Activated T-helper 2 cell treated with anti-CD3 and anti-CD28 coated beads, Interferon-gamma antibody, Interleukin-2, Interleukin-4, amounts not matched to agents 10 μg/mL and 5 μg/mL and 100 μg/mL, durations not matched to agents 14 hours and 24 hours and 36 hours (primary cell): ENCODE results near the gene ZNF670. TPM values are rescaled to one million over a fixed set of nuclear protein-coding genes. Genes with fewer than 3 reads are reported as not detected.
A peak's percentile ranks its signal among the peaks of the same experiment; 100 is the strongest.
"Not testable (repeated sequence)": the region's sequence is repeated elsewhere in the genome, so short reads cannot be mapped to it uniquely, and the experiment has no call there.

Experiments
- DNase-seq: peaks from one replicate; pipeline ENCODE4 v3.0.0; 2021; ENCODE audit warnings: low spot score
- H3K27ac Mint-ChIP-seq: one replicate; pipeline ENCODE4 v1.8.0; 2021; ENCODE audit warnings: mixed read lengths
- H3K27me3 Mint-ChIP-seq: one replicate; pipeline ENCODE4 v1.8.0; 2021; ENCODE audit warnings: low read depth, mixed read lengths
- H3K36me3 Mint-ChIP-seq: one replicate; pipeline ENCODE4 v1.8.0; 2021; ENCODE audit warnings: low read depth, mixed read lengths
- H3K4me1 Mint-ChIP-seq: one replicate; pipeline ENCODE4 v1.8.0; 2021; ENCODE audit warnings: low read depth, mixed read lengths
- H3K4me3 Mint-ChIP-seq: one replicate; pipeline ENCODE4 v1.8.0; 2021; ENCODE audit warnings: low read depth, mild to moderate bottlenecking, moderate library complexity, mixed read lengths
- H3K9me3 Mint-ChIP-seq: one replicate; pipeline ENCODE4 v1.8.0; 2021; ENCODE audit warnings: mixed read lengths
- intact Hi-C: fragments of 100-400 bp; cut with micrococcal nuclease; formaldehyde crosslinking; loops from one replicate; pipeline ENCODE4 v1.15.1; 2023
- total RNA-seq: library from RNA; stranded (reverse); gene quantifications from 2 replicates; pipeline ENCODE4 v1.2.3, GENCODE V29; 2022

Gene ZNF670
- 2.3 and 3.0 TPM in 2 replicates for total RNA-seq

DNA sequence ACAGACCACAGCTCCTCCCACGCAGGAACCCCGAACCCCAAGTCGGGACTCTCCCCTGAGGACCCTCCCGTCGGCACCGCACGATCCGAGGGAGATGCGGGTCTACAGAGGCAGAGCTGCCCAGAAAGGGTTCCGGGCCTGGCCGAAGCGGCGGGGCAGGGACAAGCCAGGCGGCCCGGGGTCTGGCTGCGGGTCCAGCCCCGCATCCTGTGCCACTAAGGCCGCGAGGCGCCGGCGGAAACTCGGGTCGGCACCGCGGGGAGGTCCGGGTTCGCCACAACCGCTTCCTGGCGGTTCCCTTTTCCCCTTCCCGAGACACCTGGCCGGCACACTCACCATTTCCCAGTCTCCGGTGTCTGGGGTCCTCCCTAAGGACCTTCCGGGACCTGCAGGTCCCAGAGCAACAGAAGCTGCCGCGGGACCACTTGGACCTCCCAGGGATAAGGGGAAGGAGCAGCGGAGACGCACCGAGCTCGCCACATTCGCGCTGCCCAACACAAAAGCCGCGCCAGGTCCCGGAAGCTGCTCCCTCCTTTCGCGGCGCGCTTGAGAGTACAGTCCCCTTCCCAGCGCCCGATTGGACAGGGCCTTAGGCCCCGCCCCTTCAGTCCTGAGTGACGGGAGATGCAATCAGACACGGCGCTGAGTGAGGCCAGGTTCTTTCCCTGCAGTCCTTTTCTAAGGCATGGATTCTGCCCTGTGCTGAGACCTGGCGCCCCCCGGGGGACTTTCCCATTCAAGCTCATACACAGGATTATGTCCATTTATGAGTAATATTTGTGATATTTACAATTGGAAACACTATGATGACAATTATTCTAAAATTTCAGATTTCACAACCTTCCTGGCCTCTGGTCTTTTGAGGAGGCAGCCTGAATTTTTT lies at the start of gene ZNF670:
Gene ZNF670 (minus strand): TSS at position 554 of the 883 bp plus-strand sequence. CDS start 215 bp downstream, at position 339.
- peaks cover 20% of the 10 kb centered on the region for H3K4me1 Mint-ChIP-seq

DNA sequence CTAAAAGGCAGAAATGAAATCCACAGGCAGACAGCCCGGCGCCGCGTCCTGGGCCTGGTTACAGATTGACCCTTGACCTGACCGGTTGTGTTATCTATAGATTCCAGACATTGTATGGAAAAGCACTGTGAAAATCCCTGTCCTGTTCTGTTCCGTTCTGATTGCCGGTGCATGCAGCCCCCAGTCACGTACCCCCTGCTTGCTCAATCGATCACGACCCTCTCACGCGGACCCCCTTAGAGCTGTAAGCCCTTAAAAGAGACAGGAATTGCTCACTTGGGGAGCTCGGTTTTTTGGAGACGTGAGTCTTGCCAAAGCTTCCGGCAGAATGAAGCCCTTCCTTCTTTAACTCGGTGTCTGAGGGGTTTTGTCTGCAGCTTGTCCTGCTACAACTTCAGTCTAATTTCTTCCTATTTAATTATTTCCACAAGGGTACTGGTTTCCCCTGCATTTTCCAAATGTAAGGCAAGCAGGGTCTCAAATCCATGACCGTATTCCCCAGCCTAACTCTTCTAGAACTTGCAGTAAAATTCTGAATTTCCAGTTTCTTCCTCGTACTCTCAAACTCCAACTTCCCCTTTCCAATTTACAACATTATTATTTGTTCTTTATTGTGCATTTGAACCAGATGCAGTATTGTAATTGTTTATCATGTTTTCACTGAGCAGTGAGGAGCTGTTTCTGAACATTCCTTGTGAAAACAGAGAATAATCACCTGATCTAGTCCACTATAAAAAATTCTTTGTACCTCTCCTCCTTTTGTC lies 49.1 kb upstream of the ZNF670 start:
- intact Hi-C loops, DNase-seq, H3K27me3 Mint-ChIP-seq, H3K4me1 Mint-ChIP-seq: not testable (repeated sequence)
- Mint-ChIP-seq H3K27ac (peak overlapping the region; percentile 42), H3K36me3 (peaks cover 35% of the 10 kb centered on the region), H3K9me3 (peaks cover 26% of the 10 kb centered on the region), H3K4me3 (peak overlapping the region; percentile 81)

More for the DNA sequence above, at the start of gene ZNF670:
- Mint-ChIP-seq H3K27me3 (peaks cover 5% of the 10 kb centered on the region), H3K27ac (peak within 1 kb of the TSS; percentile 84), H3K4me3 (peak within 1 kb of the TSS; percentile 88), H3K9me3 (peaks cover 22% of the 10 kb centered on the region), H3K36me3 (peaks cover 19% of the 10 kb centered on the region)
- peak; percentile 84 for DNase-seq
- intact Hi-C loops: loop anchor here (1.0 to 2.0 kb wide), 4 partner anchors 26 to 253 kb away; partner anchors contain the start of genes ZNF496 and ZNF669

DNA sequence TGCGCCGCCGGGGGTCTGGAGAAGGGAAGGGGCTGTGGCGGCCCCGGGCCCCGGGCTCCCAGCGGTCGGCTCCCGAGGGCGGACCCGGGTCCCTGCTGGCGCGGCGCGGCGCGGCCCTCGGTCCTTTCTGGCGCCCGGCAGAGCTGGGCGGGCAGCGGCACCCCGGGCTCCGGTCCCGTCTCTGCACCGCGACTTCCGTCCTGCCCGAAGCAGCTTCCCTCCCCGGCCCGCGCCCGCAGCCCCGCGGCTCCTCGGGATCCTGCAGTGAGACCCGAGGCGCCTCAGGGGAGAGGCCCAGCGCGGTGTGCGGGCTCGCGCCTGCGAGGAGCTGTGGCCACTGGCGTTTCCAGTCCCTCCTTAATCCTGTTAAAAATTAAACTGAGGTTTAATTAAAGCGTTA lies 48.0 kb upstream of the ZNF670 start:
- H3K27ac Mint-ChIP-seq, H3K4me3 Mint-ChIP-seq, intact Hi-C loops, H3K27me3 Mint-ChIP-seq, DNase-seq, H3K4me1 Mint-ChIP-seq: not testable (repeated sequence)
- H3K36me3 Mint-ChIP-seq: peaks cover 24% of the 10 kb centered on the region
- H3K9me3 Mint-ChIP-seq: peaks cover 16% of the 10 kb centered on the region

DNA sequence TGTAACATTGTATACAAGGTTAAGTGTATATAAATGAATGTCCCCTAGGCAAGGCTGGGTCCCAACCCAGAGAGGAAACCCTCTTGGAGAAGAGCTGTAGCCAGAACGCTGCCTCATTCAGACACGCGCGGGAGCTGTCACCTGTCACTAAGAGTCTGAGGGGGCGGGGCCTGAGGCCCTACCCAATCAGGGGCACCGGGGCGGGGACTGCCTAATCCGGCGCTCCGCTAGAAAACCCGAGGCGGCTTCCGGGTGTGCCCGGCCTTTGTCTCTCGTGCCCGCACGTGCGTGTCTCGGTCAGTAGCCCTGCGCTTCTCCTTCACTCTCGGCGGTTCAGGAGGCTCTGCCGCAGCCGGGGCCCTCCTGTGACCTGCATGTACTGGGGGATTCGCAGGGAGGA lies 47.6 kb upstream of the ZNF670 start:
- Mint-ChIP-seq H3K9me3 (peaks cover 16% of the 10 kb centered on the region), H3K36me3 (peaks cover 23% of the 10 kb centered on the region)
- H3K4me3 Mint-ChIP-seq, intact Hi-C loops, H3K4me1 Mint-ChIP-seq, DNase-seq, H3K27me3 Mint-ChIP-seq, H3K27ac Mint-ChIP-seq: not testable (repeated sequence)

DNA sequence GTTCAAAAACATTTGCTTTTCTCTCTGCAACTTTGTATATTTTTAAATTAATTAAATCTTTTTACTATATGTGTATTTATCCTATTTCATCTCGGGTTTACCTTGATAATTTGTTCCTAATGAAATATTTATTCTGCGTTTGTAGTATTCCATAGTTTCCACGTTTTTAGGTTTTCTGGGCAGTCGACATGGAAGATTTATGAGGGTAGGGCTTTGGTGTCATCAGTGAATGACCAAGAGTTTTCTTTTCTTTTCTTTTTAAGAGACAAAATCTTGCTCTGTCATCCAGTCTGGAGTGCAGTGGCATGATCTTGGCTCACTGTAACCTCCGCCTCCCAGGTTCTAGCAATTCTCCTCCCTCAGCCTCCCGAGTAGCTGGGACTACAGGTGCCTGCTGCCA lies 42.8 kb upstream of the ZNF670 start:
- no peaks in the 10 kb centered on the region for H3K27me3 Mint-ChIP-seq
- no peak overlapping the region for H3K4me3 Mint-ChIP-seq
- intact Hi-C loops: no loop called here
- H3K9me3 Mint-ChIP-seq: peaks cover 9% of the 10 kb centered on the region
- no peak for DNase-seq
- H3K36me3 Mint-ChIP-seq: peaks cover 3% of the 10 kb centered on the region
- H3K27ac Mint-ChIP-seq: no peak overlapping the region
- H3K4me1 Mint-ChIP-seq: no peaks in the 10 kb centered on the region

DNA sequence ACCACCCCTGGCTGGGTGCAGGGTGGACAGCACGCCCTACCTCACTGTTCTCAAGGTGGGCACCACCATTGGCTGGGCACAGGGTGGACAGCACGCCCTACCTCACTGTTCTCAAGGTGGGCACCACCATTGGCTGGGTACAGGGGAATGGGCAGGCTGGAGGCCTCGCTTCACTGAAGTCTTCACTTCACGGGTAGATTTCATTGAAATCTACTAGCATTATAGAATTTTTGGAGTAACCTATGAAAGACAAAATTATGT lies 41.7 kb upstream of the ZNF670 start:
- H3K27me3 Mint-ChIP-seq, H3K4me1 Mint-ChIP-seq, H3K9me3 Mint-ChIP-seq, DNase-seq, H3K4me3 Mint-ChIP-seq, intact Hi-C loops, H3K27ac Mint-ChIP-seq, H3K36me3 Mint-ChIP-seq: not testable (repeated sequence)

DNA sequence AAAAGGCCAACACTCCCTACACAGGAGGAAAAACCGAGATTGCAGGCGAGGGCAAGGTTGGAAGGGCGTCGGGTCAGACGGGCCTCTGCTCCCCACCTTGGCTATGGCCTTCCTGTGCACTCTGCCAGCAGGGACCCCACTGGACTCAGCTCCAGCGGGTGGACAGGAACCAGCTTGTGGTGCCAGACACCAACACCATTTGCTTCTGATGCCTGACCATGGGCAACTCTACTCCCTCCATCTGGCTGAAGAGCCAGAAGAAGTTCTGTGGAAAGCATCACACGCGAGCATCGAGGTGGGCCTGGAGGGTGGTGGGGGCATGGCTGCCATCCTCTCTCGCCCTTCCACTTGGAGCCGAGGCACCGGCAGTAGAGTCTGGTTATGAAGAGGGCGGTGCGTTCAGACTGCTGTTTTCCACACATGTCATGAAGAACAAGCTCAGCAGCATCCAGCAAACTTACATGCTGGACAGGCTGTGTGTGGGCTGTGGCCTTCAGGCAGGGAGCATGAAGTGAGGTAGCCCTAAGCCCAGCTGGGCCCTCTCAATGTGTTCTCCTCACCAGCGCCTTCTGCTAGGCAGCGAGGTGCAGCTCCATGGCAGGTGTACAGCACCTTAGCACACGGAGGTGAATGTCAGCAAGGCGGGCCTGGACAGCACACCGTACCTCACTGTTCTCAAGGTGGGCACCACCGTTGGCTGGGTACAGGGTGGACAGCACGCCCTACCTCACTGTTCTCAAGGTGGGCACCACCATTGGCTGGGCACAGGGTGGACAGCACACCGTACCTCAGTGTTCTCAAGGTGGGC lies 41.2 kb upstream of the ZNF670 start:
- no peak for DNase-seq
- Mint-ChIP-seq H3K4me1 (no peaks in the 10 kb centered on the region), H3K27ac (no peak overlapping the region), H3K4me3 (no peak overlapping the region), H3K9me3 (peaks cover 6% of the 10 kb centered on the region), H3K27me3 (no peaks in the 10 kb centered on the region), H3K36me3 (peaks cover under 1% of the 10 kb centered on the region)
- intact Hi-C loops: no loop called here

DNA sequence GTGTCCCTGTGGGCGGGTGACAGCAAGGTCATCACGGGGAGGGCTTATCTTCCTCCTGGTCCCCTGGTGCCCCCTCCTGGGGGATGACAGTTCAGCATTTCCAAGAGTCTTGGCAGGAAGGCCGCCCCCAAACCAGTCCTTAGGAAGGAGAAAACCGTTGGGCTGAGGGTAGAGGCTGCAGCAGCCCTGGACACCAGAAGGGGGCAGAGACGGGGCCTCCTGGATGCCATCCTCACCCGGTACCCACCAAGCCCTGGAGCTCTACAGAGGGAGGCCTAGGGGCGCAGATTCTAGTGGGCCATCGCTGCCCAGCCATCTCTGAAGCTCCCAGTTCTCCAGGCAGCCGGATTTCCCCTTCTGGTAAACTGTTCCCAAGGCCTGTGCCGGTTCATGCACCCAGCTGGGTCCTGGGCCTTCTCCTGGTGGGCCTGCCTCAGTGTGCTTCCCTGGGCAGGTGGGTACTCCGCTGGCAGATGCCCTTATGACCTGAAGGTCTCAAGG lies 40.4 kb upstream of the ZNF670 start:
- Mint-ChIP-seq H3K4me3 (no peak overlapping the region), H3K36me3 (no peaks in the 10 kb centered on the region), H3K4me1 (no peaks in the 10 kb centered on the region), H3K9me3 (no peaks in the 10 kb centered on the region), H3K27ac (no peak overlapping the region), H3K27me3 (peaks cover under 1% of the 10 kb centered on the region)
- intact Hi-C loops: no loop called here
- no peak for DNase-seq

DNA sequence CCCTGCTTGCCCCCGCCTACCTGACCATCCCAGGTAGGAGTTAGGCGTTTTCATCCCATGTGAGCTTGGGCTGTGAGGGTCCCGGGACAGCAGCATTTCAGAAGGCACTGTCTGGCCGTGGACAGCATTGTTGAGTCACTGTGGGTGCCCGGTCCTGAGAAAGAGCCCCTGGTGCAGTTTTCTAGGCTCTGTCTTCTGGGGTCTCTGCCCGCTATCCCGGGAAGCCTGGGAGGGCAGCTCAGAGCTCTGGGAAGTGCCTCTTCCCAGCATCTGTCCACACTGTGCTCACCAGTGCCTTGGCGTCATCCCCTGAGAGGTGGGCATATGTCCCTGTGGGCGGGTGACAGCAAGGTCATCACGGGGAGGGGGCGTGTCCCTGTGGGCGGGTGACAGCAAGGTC lies 36.9 kb upstream of the ZNF670 start:
- no peak for DNase-seq
- intact Hi-C loops: no loop called here
- H3K36me3 Mint-ChIP-seq: peaks cover 3% of the 10 kb centered on the region
- no peak overlapping the region for H3K4me3 Mint-ChIP-seq
- H3K9me3 Mint-ChIP-seq: no peaks in the 10 kb centered on the region
- H3K27me3 Mint-ChIP-seq: peaks cover 20% of the 10 kb centered on the region
- H3K27ac Mint-ChIP-seq: no peak overlapping the region
- peaks cover 4% of the 10 kb centered on the region for H3K4me1 Mint-ChIP-seq

DNA sequence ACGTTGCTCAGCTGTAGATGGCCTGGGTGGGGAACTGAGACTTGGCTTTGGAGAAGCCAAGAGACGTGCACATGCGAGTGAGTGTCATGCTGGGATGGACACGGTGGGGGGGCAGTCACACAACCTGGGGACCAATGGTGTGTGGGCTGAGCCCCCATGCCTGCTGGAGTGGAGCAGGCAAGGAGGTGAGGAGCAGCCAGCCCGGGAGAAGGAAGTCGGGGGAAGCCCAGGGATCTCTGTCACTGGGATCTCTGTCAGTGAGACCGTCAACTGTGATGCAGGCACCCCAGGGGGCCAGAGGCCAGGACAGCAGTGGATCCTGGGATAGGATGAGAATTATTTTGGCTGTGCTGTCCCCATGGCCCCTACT lies 36.5 kb upstream of the ZNF670 start:
- intact Hi-C loops: no loop called here
- no peak overlapping the region for H3K4me3 Mint-ChIP-seq
- H3K27me3 Mint-ChIP-seq: peaks cover 20% of the 10 kb centered on the region
- H3K4me1 Mint-ChIP-seq: peaks cover 5% of the 10 kb centered on the region
- H3K9me3 Mint-ChIP-seq: no peaks in the 10 kb centered on the region
- H3K36me3 Mint-ChIP-seq: peaks cover 3% of the 10 kb centered on the region
- H3K27ac Mint-ChIP-seq: no peak overlapping the region
- no peak for DNase-seq

DNA sequence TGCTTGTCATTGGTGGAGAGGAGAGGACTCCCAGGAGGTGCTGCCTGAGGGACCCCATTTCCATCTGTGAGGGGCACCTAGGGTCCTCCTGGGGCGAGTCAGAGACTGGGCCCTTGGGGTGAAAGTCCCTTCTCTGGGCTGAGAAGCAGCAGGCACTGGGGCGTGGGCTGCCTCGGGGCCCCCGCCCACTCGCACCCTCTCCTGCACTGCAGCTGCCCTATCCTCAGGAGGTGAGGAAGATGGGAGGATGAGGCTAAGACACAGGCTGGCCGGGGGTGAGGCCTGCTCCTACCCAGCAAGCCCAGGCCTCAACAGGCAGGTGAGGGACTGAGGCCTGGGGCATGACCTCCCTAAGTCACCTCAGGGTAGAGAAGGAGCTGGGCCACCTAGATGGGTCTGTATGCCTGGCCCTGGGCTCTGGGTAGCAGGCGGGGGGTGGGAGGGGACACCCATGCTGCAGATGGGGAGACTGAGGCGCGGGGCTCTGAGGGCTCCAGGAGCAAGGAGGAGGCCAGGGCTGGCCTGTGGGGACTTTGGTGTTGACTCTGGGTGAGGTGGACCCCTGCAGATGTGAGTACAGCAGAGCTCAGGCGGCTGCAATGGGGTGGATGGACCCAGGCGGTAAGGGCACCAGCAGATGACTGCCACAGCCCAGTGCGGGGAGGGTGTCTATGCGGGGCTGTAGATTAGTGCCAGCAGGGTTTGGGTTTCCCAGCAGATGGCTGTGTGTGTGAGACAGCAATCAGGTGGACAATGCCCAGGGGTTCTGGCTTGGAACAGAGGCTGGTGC lies 35.9 kb upstream of the ZNF670 start:
- Mint-ChIP-seq H3K4me3 (no peak overlapping the region), H3K27me3 (peaks cover 24% of the 10 kb centered on the region), H3K9me3 (peaks cover 4% of the 10 kb centered on the region), H3K27ac (no peak overlapping the region), H3K4me1 (peaks cover 5% of the 10 kb centered on the region), H3K36me3 (peaks cover 3% of the 10 kb centered on the region)
- intact Hi-C loops: no loop called here
- DNase-seq: no peak

DNA sequence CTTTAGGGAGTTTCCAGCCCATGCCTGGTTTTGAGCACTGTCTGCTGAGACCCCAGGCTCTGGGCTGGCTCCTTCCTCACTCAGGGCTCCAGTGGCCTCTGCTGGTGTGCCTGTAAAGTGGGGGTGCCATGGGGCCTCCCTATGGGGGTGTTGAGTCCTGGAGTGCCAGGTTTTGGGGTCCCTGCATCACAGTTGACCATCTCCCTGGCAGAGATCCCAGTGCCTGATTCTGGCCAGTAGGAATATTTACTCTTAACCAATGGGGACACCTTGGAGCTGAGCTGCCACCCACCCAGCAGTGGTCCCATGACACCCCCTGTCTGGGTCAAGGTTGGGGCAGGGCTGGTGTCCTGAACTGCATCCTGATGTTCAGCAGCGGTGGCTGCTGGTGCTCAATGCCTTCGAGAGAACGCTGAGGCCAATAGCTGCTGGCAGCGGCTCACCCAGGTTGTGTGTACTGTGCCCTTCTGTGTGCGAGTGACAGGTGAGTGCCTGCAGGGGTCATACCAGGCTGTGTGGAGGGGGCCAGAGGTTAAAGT lies 35.2 kb upstream of the ZNF670 start:
- Mint-ChIP-seq H3K4me1 (peaks cover 5% of the 10 kb centered on the region), H3K27ac (no peak overlapping the region), H3K27me3 (peaks cover 30% of the 10 kb centered on the region), H3K4me3 (no peak overlapping the region), H3K36me3 (peaks cover 3% of the 10 kb centered on the region), H3K9me3 (peaks cover 10% of the 10 kb centered on the region)
- intact Hi-C loops: no loop called here
- DNase-seq: no peak
